SHP77 (cell line): ENCODE measurements around the gene NUDT12.

Source experiments
- DNase-seq, 2 experiments: peaks; one replicate each; lab custom pipeline; 2025; lab: John Stamatoyannopoulos, UW

Gene NUDT12

GRCh38 chr5:103541114-103541513 is 21.5 kb downstream of the NUDT12 start:
- DNase-seq, result no peak

DNA sequence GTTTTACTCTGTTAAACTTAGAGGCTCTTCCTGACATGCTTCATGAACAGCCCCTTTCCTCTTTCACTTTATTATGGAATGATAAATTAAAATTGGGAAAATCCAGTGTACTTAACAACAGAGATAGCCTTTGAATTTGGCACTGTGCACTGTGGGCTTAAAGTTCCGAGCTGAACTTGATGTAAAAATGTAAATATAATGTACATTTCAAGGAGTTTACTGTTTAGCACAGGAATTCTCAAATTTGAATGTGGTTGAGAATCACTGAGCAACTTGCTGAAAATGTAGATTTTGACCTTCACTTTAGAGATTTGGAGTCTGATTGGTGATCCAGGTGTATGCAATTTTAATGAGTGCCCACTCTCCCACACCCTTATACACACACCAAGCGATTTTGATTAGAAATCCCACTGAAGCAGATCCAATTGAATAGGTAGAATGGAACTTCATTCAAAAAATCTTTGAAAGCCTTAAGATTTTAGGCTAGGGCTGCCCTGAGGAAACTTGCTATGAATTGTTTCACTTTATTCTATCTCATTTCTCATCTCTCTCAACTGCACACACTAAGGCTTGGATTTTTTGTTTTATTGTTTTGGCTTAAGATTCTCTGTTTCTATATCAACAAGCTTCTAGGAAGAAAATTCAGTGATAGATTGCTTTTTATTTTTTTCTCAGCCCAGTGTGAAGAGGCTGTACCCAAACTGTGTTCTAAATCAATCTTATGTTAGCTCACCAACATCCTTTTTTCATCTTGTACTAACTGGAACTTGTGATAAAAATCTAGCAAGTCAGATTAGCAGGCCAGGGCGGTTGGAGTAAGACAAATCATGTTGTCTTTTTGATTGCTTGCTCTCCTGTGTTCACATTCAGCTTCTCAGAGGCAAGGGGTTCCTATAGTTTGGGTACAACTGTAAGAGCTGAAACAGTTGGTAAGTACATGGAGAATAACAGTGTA is 22.9 kb downstream of the NUDT12 start:
- DNase-seq, result no peak

GRCh38 chr5:103532086-103532734 is 30.4 kb downstream of the NUDT12 start:
- DNase-seq, result no peak

GRCh38 chr5:103526164-103526915 is 36.2 kb downstream of the NUDT12 start:
- no peak for DNase-seq

DNA sequence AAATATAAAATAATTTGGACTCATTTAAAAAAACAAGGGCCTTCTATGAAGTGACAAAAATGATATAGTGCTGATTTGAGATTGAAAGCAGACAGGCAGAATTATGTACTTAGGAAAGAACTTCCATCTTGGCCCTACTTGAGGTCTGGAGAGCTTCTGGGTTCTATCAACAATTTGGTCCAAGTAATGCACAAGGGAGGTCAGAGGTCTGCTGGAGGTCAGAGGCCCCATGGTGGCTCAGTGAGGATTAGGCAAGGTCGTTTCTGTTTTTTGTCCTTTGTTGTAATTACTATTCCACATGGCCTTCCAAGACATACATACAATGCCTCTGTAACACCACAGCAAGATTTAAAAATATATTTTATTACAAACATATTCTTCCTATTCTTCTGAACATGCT is 37.2 kb downstream of the NUDT12 start:
- no peak for DNase-seq

DNA sequence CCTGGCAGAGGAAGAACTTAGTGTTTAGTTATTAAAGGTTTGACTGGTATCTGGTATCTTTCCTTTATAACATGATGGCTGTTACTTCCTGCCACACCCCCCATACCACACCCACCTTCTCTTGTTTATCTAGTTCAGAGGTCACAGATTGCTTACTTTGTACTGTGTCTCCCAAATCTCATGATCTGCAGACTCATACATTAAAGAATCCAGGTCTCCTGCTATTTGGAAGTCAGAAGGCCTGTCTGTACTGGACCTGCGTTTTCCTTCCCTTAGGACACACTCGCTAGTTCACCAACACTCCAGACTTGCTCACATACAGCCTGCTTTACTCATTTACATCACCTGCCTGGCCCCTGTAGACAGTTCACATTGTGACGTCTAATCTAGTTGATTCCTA is 39.3 kb downstream of the NUDT12 start:
- no peak for DNase-seq

DNA sequence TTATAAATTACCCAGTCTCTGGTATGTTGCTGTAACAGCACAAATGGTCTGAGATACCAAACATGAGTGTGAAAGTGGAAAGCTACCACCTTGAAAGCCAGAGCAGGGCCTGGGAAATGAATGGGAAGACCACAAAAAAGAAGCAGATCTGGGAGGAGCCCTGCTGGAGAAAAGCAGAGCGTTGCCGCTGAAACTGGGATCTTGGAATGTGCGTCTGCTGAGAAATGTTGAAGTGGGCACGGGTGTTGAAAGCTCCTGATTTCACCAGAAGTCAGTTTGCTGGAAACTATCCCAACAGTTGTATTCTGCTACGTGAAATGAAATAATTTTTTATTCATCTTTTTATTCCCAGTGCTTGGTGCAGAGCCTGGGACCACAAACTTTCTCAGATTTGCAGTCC is 40.0 kb downstream of the NUDT12 start:
- no peak for DNase-seq

GRCh38 chr5:103519550-103519949 is 43.0 kb downstream of the NUDT12 start:
- DNase-seq, result peak in 1 of 2 experiments; percentile 3

DNA sequence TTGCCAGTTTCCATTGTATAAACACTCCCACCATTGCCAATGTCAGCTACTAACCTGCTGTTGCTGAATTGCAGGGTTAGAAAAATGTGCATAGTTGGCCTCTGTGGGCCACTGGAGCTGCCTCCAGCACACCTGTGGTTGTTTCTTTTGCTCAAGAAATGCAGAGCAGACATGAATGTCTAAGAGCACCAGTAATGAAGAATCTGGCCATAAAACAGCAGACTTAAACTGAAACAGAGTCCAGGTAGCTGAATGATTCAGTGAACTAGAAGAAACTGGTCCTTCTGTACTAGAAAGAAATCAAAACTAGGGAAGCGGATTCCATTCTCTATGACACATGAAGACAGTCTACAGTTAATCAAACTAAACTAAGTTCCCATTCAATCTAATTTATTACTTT is 48.2 kb downstream of the NUDT12 start:
- no peak for DNase-seq

DNA sequence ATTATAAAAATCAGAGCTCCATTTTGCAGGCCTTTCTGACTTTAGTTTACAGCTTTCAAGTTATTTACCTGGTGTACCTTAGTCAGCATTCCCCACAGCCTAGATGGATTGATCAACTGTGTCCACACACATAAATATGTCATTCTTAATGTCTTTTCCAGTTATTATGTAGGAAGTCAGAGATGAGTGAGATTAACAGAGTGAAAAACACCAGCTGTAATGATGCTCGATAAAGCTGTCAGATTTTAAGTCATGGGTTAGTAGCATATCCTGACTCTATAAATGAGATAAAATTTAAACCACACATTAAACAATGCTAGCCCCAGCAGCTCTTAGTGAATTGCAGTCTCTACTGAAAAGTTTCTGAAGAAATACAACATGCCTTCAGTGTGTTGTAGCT is 48.9 kb downstream of the NUDT12 start:
- DNase-seq, result no peak

- DNase-seq, result no peak
Measured at GRCh38 chr5:103512500-103512899, 50.1 kb downstream of the NUDT12 start.

DNA sequence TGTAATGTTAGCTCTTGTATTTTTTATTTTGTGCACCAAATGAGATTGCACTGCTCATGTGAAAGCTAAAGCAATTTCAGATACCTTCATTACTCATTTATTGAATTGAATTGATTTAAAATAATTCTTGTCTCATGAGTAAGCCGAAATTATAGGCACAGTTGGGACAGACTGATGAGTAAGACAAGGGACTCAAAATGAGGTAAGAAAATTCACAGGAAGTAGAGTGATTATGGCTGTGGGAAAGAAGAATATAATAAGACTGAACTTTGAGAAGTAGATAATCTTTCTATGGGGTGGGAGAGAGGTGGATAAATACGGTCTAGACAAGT is 51.1 kb downstream of the NUDT12 start:
- no peak for DNase-seq

DNA sequence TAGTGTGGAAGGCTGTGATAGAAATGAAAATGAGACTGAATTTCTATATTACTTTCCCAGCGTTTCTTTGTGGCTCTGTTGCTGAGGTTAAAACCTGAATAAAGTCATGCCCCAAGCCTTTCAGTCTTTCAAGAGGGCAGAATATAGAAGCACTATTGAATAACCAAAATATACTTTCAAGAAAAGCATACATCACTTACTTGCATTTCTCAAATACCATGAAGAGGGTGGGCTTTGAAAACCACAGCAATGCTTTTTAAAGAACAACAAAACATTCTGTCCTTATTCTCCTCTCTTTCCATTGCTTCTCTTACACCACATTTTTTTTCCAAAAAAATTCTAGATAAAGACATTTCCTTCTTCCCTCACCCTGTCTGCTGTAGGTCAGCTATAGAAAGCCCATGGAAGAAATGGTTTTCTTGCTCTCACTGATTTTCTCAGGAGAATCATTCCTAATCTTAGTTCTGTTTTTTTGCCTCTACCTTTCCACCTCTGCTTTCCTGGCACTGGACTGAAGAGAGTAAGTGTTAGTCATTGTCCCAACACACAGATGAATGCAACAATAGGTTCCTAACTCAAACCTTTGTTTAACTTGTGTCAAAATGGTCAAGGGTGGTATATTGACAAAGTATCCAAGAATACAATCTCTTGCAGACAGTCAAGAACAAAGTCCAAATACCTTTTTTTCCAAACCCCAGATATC is 51.6 kb downstream of the NUDT12 start:
- no peak for DNase-seq

DNA sequence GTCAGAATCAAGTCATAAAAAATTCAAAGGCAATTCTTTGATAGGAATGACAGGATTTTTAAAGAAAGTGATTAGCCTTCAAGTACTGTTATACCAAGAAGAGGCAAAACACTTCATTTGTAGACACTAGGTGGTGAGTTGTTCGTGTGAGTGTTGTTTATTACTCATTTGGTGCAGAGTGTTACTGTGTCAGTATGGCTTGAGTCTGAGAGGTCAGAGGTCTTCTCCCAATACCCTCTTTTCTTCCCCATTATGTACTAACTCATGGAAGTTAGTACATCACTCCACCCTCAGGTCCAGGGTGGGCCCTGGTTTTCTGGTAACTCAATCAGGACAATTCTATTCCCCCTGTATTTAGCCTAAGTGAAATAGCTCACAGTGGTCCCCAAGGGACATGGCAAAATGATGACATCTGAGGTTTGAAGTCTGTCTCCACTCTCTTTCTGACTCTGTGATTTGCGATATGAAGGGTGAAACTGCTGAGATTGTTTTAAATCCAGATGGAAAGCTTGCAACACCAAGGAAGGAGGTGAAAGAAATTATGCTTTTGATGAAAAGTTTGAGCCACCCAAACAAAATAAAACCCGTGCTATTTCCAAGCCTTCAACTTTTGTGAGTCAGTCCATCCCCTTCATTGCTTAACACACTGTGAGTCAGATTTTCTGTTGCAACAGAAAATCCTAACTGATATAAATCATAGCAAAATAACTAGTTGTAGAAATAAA is 56.8 kb downstream of the NUDT12 start:
- DNase-seq, result no peak

DNA sequence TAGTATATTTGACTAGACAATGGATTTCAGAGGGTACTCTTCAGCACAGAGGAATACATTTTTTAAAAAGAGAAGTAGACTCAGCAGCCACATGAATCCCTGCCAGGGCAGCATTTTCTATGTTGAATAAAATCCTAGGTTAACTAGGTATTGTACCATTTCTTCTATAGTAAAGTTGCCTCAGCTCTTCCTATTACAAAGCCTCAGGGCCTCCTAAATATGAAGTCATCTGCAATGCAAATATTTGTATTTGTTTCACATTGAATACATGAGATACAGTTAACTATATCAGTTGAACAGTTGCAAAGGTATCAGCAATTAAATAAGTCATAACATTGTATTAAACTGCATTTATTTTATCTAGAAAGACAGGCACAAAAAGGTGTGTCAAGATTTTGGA is 59.5 kb downstream of the NUDT12 start:
- DNase-seq, result no peak

DNA sequence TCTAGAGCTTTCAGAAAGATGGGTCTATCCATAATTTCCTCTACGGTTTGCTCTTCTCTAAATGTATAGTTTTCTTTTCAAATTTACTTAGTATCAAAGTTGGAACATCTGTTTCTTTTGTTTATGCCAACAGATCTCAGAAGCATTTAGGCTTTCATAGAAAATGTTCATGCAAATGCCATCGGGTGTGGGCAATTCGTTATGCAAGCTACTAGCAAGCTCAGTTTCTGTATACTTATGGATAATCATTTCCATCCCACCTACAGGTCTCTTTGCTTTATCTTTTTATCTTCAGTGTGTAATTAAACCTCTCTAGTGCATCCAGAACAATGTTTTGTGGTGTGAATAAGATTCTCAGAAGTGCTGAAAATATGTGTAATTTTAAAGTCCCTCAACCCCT is 59.9 kb downstream of the NUDT12 start:
- DNase-seq, result no peak
